Tibial artery (tissue), 4 donors: Measurements from ENCODE around the gene EFS.

Experiments used
- DNase-seq, 2 donors: peaks; one replicate each; pipeline ENCODE4 v3.0.0-alpha.2; 2019
- H3K27ac ChIP-seq, 2 donors: fragments of 200-600 bp; sonication (generic) in 1 of 2; 1 replicate in 1 of 2; 2 replicates in 1 of 2; pipeline ENCODE4 v1.5.1; 2018 to 2019; ENCODE audit warnings: mild to moderate bottlenecking in 1 of 2
- H3K27me3 ChIP-seq, 2 donors: fragments of 200-600 bp; sonication (generic) in 1 of 2; one replicate each; pipeline versions ENCODE4 v1.5.1 to v1.6.0; 2016 to 2019
- H3K36me3 ChIP-seq, 3 donors: fragments of 200-600 bp; sonication (generic) in 2 of 3; one replicate each; pipeline ENCODE4 v1.5.1; 2016 to 2019; ENCODE audit warnings: mild to moderate bottlenecking in 2 of 3
- H3K4me1 ChIP-seq, 4 donors: fragments of 200-600 bp; sonication (generic) in 2 of 4; 1 replicate in 3 of 4; 2 replicates in 1 of 4; pipeline ENCODE4 v1.5.1; 2016 to 2019
- H3K4me3 ChIP-seq, 2 donors: fragments of 200-600 bp; sonication (generic) in 1 of 2; 1 replicate in 1 of 2; 2 replicates in 1 of 2; pipeline ENCODE4 v1.5.1; 2018 to 2019; ENCODE audit warnings: mild to moderate bottlenecking in 2 of 2
- H3K9me3 ChIP-seq, 3 donors: fragments of 200-600 bp; sonication (generic) in 1 of 3; one replicate each; pipeline ENCODE4 v1.5.1; 2016 to 2019
- intact Hi-C: fragments of 100-400 bp; cut with DNase I; formaldehyde crosslinking; loops from one replicate; pipeline ENCODE4 v1.15.0; 2023; ENCODE audit warnings: low total_unique reads
- TF ChIP-seq, protein P1 (sequence below), 2 experiments: fragments of 200-600 bp in 1 of 2; fragments of 450-650 bp in 1 of 2; IDR thresholded peaks; one replicate each; pipeline ENCODE4 v1.5.1; 2017 to 2019; ENCODE audit warnings: antibody characterized with exemption in 2 of 2, mild to moderate bottlenecking in 1 of 2, moderate library complexity in 1 of 2

EFS gene

GRCh38 chr14:23349156-23349845, 15.7 kb downstream of the EFS start:
- Histone ChIP-seq H3K27me3 (no peaks in the 10 kb centered on the region), H3K27ac (no peak overlapping the region), H3K36me3 (peaks cover 0 to 30% (median 0%) of the 10 kb centered on the region in 3 donors), H3K9me3 (no peaks in the 10 kb centered on the region), H3K4me3 (no peak overlapping the region), H3K4me1 (peaks cover 0 to 11% (median 10%) of the 10 kb centered on the region in 4 donors)
- intact Hi-C loops, result no loop called here
- DNase-seq, result no peak
- TF ChIP-seq, protein P1, sequence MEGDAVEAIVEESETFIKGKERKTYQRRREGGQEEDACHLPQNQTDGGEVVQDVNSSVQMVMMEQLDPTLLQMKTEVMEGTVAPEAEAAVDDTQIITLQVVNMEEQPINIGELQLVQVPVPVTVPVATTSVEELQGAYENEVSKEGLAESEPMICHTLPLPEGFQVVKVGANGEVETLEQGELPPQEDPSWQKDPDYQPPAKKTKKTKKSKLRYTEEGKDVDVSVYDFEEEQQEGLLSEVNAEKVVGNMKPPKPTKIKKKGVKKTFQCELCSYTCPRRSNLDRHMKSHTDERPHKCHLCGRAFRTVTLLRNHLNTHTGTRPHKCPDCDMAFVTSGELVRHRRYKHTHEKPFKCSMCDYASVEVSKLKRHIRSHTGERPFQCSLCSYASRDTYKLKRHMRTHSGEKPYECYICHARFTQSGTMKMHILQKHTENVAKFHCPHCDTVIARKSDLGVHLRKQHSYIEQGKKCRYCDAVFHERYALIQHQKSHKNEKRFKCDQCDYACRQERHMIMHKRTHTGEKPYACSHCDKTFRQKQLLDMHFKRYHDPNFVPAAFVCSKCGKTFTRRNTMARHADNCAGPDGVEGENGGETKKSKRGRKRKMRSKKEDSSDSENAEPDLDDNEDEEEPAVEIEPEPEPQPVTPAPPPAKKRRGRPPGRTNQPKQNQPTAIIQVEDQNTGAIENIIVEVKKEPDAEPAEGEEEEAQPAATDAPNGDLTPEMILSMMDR (IDR thresholded peaks at IDR 0.05), result no peak

GRCh38 chr14:23348297-23348655, 16.7 kb downstream of the EFS start:
- Histone ChIP-seq H3K4me3 (no peak overlapping the region), H3K4me1 (peaks cover 0 to 11% (median 10%) of the 10 kb centered on the region in 4 donors), H3K27ac (no peak overlapping the region), H3K27me3 (no peaks in the 10 kb centered on the region), H3K36me3 (peaks cover 0 to 30% (median 0%) of the 10 kb centered on the region in 3 donors), H3K9me3 (no peaks in the 10 kb centered on the region)
- intact Hi-C loops, result no loop called here
- TF ChIP-seq, protein P1 (IDR thresholded peaks at IDR 0.05), result no peak
- DNase-seq, result no peak

DNA sequence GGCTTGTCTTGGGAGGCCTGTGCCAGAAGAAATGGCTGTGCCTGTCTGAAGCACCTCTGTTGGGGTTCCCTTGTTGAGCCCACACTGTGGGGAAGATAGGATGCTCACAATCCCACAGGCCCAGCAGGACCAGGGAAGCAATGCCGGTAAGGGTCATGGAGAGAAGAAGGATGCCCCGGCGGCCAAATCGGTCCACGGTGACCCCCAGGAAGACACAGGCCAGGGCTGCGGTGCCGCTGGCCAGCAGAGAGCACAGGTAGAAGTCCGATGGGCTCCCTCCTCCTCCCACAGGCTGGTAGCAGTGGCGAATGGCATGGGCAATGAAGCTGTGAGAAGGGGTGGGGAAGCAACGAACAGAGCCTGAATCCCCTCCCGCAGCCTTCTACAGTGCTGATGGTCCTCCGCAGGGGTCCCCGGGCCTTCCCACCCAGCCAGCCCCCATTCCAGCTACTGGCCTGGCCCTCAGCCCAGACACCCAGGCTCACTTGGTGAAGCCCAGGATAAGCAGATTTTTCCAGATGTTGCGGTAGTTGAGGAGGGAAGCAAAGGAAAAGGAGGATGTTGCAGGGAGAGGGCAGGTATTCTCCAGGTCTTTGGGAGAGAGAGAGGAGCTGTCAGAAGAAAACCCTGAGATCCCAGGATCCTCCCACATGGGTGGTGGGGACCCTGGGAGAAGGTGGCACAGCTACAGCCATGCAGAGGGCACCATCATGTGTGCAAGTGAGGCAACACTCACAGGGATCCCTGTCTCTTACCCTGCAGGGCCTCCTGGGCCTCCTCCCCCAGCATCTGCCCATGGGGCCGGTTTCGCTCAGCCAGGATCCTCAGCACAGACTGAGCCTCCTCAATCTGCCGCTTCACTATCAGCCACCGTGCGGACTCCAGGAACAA, 17.3 kb downstream of the EFS start:
- Histone ChIP-seq H3K27me3 (no peaks in the 10 kb centered on the region), H3K27ac (no peak overlapping the region), H3K4me1 (peaks cover 0 to 11% (median 9%) of the 10 kb centered on the region in 4 donors), H3K9me3 (no peaks in the 10 kb centered on the region), H3K36me3 (peaks cover 0 to 30% (median 0%) of the 10 kb centered on the region in 3 donors), H3K4me3 (no peak overlapping the region)
- DNase-seq, result no peak
- intact Hi-C loops, result no loop called here
- TF ChIP-seq, protein P1 (IDR thresholded peaks at IDR 0.05), result no peak

DNA sequence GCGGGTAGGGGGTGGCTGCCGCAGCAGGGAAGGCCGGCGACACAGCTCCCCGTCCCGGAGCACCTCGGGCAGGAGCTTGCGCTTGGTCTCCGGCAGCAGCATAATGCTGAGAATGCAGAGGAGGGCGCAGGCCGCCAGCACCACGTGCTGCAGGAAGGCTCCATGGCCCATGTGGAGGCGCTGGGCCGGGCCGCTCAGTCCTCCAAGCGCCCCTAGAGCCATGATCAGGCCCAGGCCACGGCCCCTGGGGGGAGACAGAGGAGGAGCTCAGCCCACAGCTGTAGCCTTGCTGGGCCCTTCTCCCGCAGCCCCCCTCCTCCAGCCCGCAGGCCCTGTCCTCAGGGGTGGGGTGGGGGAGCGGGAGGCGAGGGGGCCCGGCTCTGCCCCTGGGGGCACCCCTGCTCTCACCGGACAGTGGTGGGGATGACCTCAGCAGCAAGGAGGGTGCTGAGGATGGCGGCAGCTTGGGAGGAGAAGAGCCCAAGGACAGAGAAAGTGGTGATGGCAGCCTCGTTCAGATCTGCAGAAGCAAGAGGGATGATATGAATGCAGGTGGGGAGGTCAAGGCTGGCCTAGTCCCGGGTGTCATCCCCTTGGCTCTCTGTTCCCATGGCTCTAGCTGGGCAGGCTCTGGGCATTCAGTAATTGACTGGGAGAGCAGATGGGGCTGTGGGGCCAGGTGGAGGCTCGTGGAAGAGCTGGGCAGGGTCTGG, 18.1 kb downstream of the EFS start:
- TF ChIP-seq, protein P1 (IDR thresholded peaks at IDR 0.05), result no peak
- intact Hi-C loops, result no loop called here

DNA sequence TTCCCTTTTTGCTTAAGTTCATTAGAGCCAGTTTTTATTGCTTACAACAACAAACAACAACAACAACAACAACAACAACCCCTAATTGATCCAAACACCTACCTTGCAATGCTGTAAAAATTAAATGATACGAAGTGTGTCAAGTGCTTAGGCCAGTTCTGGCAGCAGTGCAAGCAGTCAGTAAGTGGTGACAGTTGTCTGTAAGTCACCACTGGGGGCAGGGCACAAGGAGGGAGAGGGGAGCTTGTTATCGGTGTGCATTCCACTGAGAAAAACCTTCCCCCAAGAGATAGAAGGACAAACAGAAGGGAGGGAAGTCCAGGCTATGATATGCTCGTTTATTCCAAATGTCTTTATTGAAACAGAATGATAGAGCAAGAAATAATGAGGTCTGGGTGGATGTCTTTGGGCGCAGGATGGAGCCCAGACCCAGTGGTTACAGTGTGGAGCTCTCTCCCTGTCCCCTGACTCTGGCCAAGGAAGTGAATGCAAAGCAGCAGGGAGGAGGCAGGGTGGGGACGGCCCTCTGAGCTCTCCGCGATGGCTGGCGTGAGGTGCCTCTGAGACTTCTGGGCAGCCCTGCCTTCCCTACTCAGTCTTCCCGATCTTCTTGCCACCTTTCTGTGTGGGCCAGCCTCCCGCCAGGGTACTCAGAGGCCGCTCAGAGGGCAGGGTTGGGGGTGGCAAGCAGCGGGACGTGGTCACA, 18.8 kb downstream of the EFS start:
- no peak for DNase-seq
- H3K4me3 ChIP-seq, result no peak overlapping the region
- peaks cover 0 to 30% (median 0%) of the 10 kb centered on the region in 3 donors for H3K36me3 ChIP-seq
- H3K4me1 ChIP-seq, result no peaks in the 10 kb centered on the region
- no peaks in the 10 kb centered on the region for H3K27me3 ChIP-seq
- no peaks in the 10 kb centered on the region for H3K9me3 ChIP-seq
- TF ChIP-seq, protein P1 (IDR thresholded peaks at IDR 0.05), result no peak
- no peak overlapping the region for H3K27ac ChIP-seq
- intact Hi-C loops, result no loop called here

More for the DNA sequence above, 18.1 kb downstream of the EFS start:
- no peak overlapping the region for H3K4me3 ChIP-seq
- H3K9me3 ChIP-seq, result no peaks in the 10 kb centered on the region
- peaks cover 0 to 6% (median 3%) of the 10 kb centered on the region in 4 donors for H3K4me1 ChIP-seq
- peaks cover 0 to 30% (median 0%) of the 10 kb centered on the region in 3 donors for H3K36me3 ChIP-seq
- no peaks in the 10 kb centered on the region for H3K27me3 ChIP-seq
- H3K27ac ChIP-seq, result no peak overlapping the region
- DNase-seq, result no peak
